Loucy (cell line): ENCODE data around the gene MAST4.

Source experiments
- EZH2phosphoT487 ChIP-seq: fragments of 200-600 bp; IDR thresholded peaks from 2 replicates; pipeline ENCODE4 v1.6.1; 2018; ENCODE audit warnings: antibody characterized with exemption, mild to moderate bottlenecking, moderate library complexity, borderline replicate concordance
- TF ChIP-seq, protein P1 (sequence below): fragments of 200-600 bp; sonication (generic); conservative IDR thresholded peaks from 2 replicates; pipeline ENCODE4 v1.5.1; 2014; ENCODE audit warnings: mild to moderate bottlenecking, antibody characterized with exemption, low read length

DNA sequence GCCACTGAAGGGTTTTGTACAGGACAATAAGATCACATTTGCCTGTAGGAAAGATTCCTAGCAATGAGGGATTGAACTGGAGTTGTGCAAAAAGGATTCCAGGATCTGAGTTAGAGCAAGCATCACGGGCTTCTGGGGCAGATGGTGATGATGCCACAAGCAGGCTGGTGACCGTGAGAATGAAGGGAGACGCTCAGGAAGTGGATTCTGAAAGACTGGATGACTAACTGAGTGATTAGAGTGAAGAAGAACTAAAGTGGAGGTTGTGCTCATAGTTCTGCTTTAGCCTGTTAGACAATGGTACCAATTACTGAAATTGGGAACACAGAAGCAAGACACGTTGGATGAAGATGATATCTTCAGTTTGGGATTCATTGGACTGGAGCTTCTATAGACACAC lies 432.2 kb downstream of the MAST4 start:
- TF ChIP-seq, protein P1, sequence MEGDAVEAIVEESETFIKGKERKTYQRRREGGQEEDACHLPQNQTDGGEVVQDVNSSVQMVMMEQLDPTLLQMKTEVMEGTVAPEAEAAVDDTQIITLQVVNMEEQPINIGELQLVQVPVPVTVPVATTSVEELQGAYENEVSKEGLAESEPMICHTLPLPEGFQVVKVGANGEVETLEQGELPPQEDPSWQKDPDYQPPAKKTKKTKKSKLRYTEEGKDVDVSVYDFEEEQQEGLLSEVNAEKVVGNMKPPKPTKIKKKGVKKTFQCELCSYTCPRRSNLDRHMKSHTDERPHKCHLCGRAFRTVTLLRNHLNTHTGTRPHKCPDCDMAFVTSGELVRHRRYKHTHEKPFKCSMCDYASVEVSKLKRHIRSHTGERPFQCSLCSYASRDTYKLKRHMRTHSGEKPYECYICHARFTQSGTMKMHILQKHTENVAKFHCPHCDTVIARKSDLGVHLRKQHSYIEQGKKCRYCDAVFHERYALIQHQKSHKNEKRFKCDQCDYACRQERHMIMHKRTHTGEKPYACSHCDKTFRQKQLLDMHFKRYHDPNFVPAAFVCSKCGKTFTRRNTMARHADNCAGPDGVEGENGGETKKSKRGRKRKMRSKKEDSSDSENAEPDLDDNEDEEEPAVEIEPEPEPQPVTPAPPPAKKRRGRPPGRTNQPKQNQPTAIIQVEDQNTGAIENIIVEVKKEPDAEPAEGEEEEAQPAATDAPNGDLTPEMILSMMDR: no peak
- no peak for TF ChIP-seq EZH2phosphoT487
